Measurements from ENCODE around the gene CCR2. TPM values are rescaled to one million over a fixed set of nuclear protein-coding genes. Genes with fewer than 3 reads are reported as not detected.
"Not testable (repeated sequence)": the region's sequence is repeated elsewhere in the genome, so short reads cannot be mapped to it uniquely, and the experiment has no call there.

Gene CCR2
- total RNA-seq, 1 donor from 2014 or later, result not detected

- no peak for DNase-seq (ENCODE audit: extremely low read depth, low read depth, low spot score)
Measured at GRCh38 chr3:46375218-46375617, 21.3 kb downstream of the CCR2 start.

GRCh38 chr3:46375814-46376213, 21.9 kb downstream of the CCR2 start:
- DNase-seq (ENCODE audit: extremely low read depth, low read depth, low spot score), result no peak

- DNase-seq (ENCODE audit: extremely low read depth, low read depth, low spot score), result no peak
Measured at GRCh38 chr3:46378426-46378942, 24.6 kb downstream of the CCR2 start.

GRCh38 chr3:46380471-46381221, 26.7 kb downstream of the CCR2 start:
- no peak for DNase-seq (ENCODE audit: extremely low read depth, low read depth, low spot score)

GRCh38 chr3:46381625-46382024, 27.7 kb downstream of the CCR2 start:
- no peak for DNase-seq (ENCODE audit: extremely low read depth, low read depth, low spot score)

GRCh38 chr3:46383211-46383950, 29.5 kb downstream of the CCR2 start:
- no peak for DNase-seq (ENCODE audit: extremely low read depth, low read depth, low spot score)

GRCh38 chr3:46383951-46384330, 30.0 kb downstream of the CCR2 start:
- no peak for DNase-seq (ENCODE audit: extremely low read depth, low read depth, low spot score)

GRCh38 chr3:46386205-46386604, 32.3 kb downstream of the CCR2 start:
- DNase-seq (ENCODE audit: extremely low read depth, low read depth, low spot score), result no peak

GRCh38 chr3:46388847-46389246, 34.9 kb downstream of the CCR2 start:
- DNase-seq (ENCODE audit: extremely low read depth, low read depth, low spot score), result not testable (repeated sequence)

GRCh38 chr3:46389306-46389705, 35.4 kb downstream of the CCR2 start:
- no peak for DNase-seq (ENCODE audit: extremely low read depth, low read depth, low spot score)

GRCh38 chr3:46391526-46391925, 37.6 kb downstream of the CCR2 start:
- DNase-seq (ENCODE audit: extremely low read depth, low read depth, low spot score), result not testable (repeated sequence)

- no peak for DNase-seq (ENCODE audit: extremely low read depth, low read depth, low spot score)
Measured at GRCh38 chr3:46393011-46393410, 39.1 kb downstream of the CCR2 start.

GRCh38 chr3:46393554-46394434, 39.9 kb downstream of the CCR2 start:
- DNase-seq (ENCODE audit: extremely low read depth, low read depth, low spot score), result no peak

- DNase-seq (ENCODE audit: extremely low read depth, low read depth, low spot score), result no peak
Measured at GRCh38 chr3:46395210-46395661, 41.3 kb downstream of the CCR2 start.

- DNase-seq (ENCODE audit: extremely low read depth, low read depth, low spot score), result no peak
Measured at GRCh38 chr3:46395766-46396530, 42.0 kb downstream of the CCR2 start.

GRCh38 chr3:46397111-46397510, 43.2 kb downstream of the CCR2 start:
- no peak for DNase-seq (ENCODE audit: extremely low read depth, low read depth, low spot score)

- DNase-seq (ENCODE audit: extremely low read depth, low read depth, low spot score), result no peak
Measured at GRCh38 chr3:46398186-46398955, 44.5 kb downstream of the CCR2 start.

GRCh38 chr3:46399098-46399497, 45.2 kb downstream of the CCR2 start:
- DNase-seq (ENCODE audit: extremely low read depth, low read depth, low spot score), result no peak

- no peak for DNase-seq (ENCODE audit: extremely low read depth, low read depth, low spot score)
Measured at GRCh38 chr3:46399557-46399956, 45.6 kb downstream of the CCR2 start.
